Medulla oblongata (tissue), 1 donor: Measurements from ENCODE around the gene PLRG1.

Experiments
- DNase-seq: peaks from one replicate; pipeline ENCODE4 v3.0.0-alpha.2; 2015; ENCODE audit errors: extremely low spot score

The PLRG1 gene

DNA sequence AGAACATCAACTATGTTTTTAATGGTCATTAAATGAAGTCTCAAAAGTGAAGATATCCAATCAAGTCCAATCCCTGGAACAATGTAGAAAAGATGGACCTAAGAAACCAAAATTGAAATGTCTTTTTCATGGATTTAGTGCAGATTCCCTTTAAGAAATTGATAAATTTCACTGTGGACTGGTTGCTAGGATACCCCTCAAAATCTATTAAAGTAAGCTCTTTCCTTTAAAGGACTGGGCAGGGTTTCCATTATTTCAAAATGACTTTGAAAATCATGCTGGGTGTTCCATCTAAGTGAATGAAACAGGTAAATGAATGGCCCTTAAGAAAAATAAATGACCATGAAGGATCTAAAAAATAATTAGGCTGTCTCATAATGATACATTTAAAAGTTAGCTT, 28.6 kb downstream of the PLRG1 start:
- no peak for DNase-seq

DNA sequence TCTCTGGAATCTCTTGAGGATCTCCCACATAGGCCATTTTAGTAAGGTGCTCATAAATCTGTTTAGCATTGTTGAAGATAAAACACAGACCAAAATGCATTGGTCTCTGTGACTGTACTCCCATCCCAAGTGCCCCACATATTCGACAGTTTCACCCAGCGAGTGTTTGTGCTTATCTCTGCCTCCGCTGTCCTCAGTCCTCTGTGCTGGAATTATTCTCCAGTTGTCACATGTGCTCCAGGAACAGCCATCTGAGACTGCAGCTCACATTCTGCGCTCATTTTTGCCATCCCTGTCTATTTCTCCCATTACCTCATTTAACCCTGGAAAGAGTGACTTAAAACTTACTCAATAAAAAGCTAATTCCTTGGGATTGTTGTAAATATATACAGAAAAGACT, 31.0 kb downstream of the PLRG1 start:
- no peak for DNase-seq

DNA sequence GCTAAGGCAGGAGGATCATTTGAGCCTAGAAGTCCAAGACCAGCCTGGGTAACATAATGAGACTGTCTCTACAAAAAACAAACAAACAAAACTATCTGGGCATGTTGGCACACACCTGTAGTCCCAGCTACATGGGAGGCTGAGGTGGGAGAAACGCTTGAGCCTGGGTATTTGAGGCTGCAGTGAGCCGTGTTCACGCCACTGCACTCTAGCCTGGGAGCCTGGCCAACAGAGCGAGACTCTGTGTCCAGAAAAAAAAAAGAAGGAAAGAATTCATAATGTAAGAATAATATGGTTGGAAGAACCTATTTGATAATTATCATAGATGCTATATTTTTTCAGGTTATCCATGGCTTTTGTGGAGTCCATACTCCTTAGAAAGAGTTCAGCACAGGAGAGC, 32.6 kb downstream of the PLRG1 start:
- no peak for DNase-seq

DNA sequence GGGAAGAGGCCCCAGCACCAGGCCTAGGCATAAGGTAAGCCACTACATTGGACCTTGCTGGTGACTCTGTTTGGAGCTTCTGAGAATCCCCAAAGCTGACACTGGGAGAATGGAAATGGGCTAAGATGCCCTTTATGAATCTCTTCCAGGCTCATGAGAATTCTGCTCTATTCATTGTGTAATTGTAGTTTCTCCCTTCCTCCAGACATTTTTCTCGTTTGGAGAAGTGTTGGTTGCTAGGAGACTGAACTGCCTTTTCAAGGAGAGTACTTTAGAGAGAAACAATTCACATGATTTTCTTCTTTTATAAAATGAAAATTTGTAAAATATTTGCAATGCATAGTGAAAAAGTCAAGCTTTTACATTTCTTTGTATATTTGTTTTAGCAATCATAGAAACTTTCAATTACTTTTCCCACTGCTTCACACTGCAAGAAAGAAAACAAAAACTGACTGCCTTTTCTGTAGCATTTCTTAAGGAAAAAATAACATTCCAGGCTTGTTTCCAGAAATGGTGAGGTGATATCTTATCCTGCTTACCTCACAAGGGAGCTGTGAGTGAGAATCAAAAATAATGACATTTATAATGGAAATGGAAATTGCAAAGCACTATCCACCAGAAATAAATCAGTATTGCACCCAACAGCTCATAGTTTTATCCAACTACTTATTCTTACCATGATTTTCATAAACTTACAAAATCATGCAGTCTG, 33.7 kb downstream of the PLRG1 start:
- DNase-seq = peak; percentile 47

- DNase-seq = peak; percentile 40
These were observed 38.2 kb downstream of the PLRG1 start for GRCh38 chr4:154511981-154512380.

- no peak for DNase-seq
These were observed 38.7 kb downstream of the PLRG1 start for GRCh38 chr4:154511548-154511947.

GRCh38 chr4:154507156-154507555, 43.0 kb downstream of the PLRG1 start:
- DNase-seq = no peak

- peak; percentile 75 for DNase-seq
These were observed 43.9 kb downstream of the PLRG1 start for GRCh38 chr4:154506253-154506652.

GRCh38 chr4:154503598-154503997, 46.6 kb downstream of the PLRG1 start:
- DNase-seq = no peak

DNA sequence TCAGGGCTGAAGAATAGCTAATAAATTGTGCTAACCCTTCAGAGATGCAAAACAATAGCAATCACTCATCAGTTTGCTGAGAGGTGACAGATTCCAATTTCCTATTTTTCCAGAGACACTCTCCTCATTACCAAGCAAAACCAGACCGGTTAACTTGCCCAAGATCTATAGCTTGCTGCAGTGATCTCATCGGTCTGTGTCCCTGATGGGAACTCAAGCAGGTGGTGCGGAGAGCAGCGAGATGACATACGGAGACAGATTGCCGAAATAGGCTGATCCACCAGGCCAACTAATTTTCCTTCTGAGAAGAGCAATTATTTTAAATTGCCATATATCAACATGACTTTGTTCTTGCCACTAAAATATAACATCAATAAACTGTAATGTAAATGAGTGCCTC, 48.1 kb downstream of the PLRG1 start:
- DNase-seq = no peak

DNA sequence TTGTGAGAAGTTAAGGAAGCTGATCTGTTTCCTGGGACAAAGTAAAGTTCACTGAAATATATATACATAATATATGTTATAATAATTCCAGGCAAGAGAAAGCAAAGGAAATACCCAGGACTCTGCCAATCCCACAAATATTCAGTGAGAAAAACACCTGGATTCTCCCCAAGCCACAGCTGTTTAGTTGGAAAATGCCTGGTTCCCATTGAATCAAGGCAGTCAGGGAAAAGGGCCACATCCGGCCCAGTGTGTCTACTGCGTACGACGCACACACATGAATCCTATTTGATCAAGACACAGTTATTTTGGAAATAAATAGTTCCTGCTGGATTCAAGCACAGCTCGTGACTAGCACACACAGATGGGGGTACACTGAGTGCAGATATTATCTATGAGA, 52.3 kb downstream of the PLRG1 start:
- no peak for DNase-seq

- DNase-seq = no peak
These were observed 54.3 kb downstream of the PLRG1 start for GRCh38 chr4:154495867-154496266.

- no peak for DNase-seq
These were observed 57.9 kb downstream of the PLRG1 start for GRCh38 chr4:154492288-154492687.

DNA sequence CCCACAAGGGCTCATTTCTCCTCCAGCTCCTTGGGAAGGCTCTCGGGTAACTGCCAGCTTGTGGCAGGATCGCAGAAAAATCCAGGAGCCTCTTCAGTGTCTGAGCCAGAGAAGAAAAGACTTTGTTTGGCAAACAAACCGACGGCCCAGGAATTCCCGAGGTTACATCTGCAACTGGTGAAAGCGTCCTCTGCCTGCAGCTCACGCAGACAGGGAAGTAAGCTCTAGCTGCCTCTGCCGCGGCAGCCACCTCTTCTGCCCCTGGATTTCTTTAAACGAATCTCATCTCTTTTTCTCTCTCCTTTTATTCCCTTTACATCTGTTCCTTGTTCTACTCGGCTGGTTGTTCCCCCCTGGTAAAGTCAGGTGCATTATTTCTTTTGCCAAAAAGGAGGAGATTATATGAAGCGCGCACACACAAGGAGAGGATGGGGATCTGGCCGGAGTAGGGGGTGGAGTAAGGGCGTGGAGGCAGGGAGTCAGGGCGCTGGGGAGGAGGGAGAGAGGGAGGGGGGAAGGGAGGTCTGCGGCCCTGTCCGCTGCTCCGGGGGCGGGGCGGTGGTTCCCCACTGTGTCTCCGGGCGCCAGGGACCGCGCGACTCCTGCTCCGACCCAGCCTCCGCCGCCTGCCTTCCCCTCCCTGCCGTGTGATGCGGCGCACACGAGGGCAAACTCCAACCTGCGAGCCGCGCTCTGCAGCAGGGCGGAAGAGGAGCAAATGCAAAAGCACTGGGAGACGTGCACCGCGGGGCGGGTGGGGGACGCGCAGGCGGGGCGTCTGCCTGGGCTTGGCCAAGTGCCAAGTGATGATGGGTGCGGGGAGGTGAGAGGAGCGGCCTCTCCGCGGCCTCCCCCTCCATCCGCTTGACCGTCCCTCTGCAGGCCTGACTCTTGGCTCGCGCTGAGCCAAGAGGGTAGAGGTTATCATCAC, 58.6 kb downstream of the PLRG1 start, which contains the start of gene DCHS2:
Gene DCHS2 (minus strand): TSS at position 459 of the 931 bp plus-strand sequence. CDS start 444 bp downstream, at position 15.
- DNase-seq = peak; percentile 48

DNA sequence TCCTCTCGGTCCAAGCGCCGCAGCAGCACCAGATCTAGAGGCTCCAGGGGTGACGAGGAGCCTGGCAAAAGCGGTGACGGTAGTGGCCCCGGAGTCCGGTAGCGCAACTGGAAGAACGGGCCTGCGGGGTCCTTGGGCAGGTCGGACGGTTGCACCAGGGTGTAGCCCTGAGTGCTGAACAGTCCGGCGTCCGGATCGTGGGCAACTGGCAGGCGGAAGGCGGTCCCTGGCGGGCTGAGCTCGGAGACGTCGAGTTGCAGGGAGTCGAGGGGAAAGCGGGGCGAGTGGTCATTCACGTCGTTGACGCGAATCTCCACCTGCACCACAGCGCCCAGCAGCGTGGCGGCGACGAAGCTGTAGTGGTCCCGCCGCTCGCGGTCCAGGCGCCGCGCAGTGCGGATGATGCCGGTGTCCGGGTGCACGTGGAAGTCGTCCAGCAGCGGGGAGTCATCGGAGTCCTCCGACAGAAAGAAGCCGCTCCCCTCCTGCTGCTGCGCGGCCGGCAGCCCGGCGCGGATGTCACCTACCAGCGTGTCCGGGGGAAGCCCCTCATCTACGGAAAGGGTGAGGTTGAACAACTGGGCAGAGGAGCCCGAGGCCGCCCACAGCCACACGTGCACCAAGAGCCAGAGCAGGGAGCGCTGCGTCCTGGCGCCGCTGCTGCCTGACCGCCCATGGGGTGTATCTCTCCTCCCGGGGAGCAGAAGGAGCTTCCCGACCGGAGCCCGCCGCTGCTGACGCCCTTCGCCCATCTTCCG, 59.4 kb downstream of the PLRG1 start:
- DNase-seq = no peak

DNA sequence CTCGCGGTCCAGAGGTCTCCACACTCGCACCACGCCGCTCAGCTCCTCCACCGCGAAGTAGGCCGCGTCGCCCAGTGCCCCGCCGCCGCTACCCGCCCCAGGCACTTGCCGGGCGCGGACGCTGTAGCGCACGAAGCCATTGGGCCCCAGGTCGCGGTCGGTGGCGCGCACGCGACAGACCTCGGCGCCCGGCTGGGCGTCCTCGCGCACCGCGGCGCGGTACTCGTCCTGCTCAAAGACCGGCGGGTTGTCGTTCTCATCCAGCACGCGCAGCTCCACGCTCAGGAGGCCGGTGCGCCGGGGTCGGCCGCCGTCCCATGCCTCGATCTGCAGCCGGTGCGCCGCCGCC, 60.0 kb downstream of the PLRG1 start:
- no peak for DNase-seq

- no peak for DNase-seq
These were observed 60.5 kb downstream of the PLRG1 start for GRCh38 chr4:154489558-154490233.

DNA sequence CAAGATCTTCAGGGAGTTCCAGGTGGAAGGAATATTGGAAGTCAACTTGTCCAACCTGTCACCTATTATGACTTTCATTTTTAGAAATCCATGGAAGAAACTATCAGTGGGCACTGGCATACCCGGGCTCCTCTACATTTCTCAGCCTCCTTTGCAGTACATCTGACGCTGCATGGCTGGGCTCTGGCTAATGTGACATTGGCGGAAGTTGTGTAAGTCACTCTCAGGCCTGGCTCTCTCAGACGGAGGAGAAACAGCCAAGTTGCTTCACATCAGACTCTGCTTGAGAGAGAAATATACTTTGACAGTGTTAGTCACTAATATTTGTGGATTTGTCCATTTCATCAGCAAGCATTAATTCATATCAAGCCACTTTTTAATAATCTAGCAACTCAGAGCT, 63.1 kb downstream of the PLRG1 start:
- peak; percentile 13 for DNase-seq

DNA sequence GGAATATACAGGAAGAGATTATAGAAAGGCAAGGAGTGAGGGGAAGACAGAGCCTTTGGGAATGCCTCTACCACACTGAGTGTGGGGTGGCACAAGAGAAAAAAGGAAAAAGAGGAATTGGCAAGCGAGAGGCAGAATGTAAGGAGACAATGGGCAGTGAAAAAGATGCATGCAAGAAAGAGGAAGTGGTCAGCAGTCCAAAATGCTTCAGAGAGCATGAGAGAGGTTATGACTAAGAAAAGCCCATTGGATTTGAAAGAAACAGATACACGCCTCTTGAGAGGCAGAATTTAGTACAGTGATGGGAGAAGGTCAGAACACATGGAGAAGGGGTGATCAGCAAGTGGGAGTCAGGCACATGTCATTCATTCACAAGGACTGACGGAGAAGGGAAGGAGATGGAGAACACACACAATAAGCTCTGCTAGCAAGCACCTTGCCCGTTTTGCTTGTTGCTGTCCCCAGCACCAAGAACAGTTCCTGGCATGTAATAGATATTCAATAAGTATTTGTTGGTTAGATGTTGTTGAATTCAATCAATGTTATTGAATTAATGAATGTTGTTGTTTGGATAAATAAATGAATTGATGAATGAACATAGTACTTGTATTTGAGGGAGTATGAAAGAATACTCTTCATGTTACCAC, 65.0 kb downstream of the PLRG1 start:
- DNase-seq = peak; percentile 52
